GM19463 (cell line): ENCODE results near the gene CTCFL.
"Not testable (repeated sequence)": the region's sequence is repeated elsewhere in the genome, so short reads cannot be mapped to it uniquely, and the experiment has no call there.

Experiments used
- ATAC-seq: cut with Tn5 transposase; IDR thresholded peaks from one replicate; pipeline ENCODE4 v1.9.1; 2021; ENCODE audit warnings: mild to moderate bottlenecking, moderate library complexity; ENCODE audit not compliant: unreplicated experiment

CTCFL gene

DNA sequence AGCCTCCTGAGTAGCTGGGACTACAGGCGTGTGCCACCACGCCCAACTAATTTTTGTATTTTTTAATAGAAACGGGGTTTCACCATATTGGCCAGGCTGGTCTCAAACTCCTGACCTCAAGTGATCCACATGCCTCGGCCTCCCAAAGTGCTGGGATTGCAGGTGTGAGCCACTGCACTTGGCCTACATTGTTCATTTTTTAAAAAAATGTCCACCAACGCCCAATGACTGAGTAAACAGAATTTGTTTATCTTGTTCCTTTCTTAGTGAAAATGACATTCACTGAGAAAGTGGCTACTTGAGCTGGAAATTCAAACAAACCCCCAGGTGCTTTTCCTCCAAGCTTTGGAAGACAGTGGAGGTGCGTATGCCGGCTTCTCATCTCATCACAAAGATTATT is 13.2 kb downstream of the CTCFL start:
- not testable (repeated sequence) for ATAC-seq

DNA sequence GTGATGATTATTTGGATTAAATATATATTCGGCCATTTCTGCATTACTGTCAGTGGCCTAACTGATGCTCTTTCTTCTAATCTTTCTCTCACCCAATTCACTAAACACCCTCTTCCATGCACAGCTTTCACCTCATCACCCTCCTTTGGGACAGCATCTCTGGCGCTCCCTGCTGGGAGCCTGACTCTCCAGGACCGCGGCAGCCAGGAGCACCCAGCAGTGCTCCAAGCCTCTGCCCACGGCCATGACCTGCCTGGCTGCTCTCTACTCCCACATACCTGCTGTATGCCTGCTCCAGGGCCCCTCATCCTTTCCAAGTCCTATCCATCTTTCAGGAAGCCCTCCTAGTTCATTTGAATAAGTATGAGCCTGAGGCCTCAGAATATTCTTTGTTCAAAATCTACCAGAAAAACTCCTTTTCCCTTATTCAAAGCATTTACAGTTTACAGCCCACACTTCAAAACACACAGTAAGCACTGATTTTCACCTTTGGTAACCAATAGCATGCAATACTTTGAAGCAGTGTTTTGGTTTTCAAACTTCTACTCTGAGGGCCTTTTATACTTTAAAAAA is 15.2 kb downstream of the CTCFL start:
- no peak for ATAC-seq

- no peak for ATAC-seq
Observed at GRCh38 chr20:57508831-57509230, 16.1 kb downstream of the CTCFL start.

DNA sequence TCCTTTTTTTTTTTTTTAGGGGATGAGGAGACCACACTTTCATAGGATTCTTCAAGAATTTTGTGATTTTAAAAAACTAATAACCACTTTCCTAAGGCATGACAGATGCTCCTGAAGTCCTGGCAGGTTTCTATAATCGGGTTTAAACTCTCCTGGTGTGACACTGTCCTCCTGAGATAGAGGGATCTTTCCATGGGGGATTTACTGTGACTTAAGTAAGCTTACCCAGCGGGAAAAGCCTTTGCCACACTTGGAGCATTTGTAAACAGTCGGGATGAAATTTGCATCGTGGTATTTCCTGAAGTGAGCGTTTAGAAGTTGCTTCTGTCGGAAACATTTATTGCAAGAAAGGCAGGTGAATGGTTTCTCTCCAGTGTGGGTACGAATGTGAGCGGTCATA is 16.6 kb downstream of the CTCFL start:
- no peak for ATAC-seq

- no peak for ATAC-seq
Observed at GRCh38 chr20:57507477-57507876, 17.5 kb downstream of the CTCFL start.

DNA sequence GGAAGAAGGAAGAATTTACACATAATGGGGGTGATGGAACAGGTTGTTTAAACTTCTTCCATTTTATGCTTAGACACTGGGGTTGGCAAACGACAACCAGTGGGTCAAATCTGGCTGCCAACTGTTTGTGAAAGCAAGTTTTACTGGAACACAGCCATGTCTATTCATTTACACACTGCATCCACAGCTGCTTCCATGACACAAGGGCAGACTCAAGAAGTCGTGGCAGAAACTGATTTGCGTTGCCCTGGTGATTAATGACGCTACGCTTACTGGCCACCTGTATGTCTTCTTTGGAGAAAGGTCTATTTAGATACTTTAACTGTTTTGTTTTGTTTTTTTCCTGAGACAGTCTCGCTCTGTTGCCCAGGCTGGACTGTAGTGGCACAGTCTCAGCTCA is 19.0 kb downstream of the CTCFL start:
- no peak for ATAC-seq

- no peak for ATAC-seq
Observed at GRCh38 chr20:57504411-57504810, 20.5 kb downstream of the CTCFL start.

DNA sequence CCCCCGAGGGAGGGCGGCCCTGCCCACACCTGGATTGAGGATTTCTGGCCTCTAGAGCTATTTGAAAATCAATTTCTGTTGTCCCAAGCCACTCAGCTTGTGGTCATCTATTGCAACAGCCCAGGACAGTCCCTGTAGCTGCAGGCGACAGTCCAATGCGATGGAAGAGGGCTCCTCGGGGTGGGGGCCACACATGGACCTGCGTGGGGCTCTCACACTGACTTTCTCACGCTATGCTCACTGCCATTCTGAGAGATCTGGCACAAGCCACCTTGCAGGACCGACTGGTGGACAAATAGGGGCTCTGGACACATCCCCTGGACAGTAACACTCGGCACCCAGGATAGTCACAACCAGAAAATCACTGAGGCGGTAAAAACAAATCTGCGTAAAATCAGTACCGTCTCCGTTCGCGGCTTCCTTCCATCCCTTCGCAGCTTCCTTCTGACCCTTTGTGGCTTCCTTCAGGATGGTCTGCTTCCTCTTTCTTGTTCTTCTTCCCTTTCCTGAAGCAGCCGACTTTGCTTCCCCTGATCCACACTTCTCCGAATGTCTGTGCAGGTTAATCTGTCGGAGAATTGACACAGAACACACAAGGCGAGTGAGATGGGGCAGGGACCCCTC is 21.8 kb downstream of the CTCFL start:
- no peak for ATAC-seq

DNA sequence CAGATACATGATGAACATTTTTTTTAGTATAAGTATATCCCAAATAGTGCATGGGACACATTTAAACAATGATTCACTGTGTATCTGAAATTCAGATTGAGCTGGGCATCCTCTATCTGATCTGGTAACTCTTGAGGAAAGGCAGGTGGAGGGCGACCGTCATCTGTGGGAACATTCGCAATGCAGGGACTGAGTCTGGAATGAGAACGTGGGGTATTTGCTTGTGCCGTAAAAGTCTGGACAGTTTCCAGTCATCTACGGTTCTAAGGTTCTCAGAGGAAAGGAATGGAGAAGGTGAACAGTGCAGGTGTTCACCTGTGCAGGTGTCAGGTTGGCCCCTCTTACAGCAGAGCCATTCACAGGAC is 22.6 kb downstream of the CTCFL start:
- ATAC-seq: no peak

GRCh38 chr20:57501461-57502335 is 23.2 kb downstream of the CTCFL start:
- no peak for ATAC-seq

- ATAC-seq: no peak
Observed at GRCh38 chr20:57500962-57501361, 24.0 kb downstream of the CTCFL start.

DNA sequence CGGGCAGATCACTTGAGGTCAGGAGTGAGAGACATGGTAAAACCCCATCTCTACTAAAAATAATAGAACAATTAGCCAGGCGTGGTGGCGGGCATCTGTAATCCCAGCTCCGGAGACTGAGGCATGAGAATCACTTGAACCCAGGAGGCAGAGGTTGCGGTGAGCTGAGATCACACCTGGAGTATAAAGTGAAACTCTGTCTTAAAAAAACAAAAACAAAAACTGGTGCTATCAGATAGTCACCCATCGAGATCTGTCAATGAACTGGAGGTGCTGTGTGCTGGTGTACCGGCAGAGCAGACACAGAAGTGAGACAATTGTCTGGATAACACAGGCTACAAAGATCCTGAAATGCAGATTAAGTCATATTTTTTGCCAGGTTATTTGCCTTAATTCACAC is 24.7 kb downstream of the CTCFL start:
- no peak for ATAC-seq

DNA sequence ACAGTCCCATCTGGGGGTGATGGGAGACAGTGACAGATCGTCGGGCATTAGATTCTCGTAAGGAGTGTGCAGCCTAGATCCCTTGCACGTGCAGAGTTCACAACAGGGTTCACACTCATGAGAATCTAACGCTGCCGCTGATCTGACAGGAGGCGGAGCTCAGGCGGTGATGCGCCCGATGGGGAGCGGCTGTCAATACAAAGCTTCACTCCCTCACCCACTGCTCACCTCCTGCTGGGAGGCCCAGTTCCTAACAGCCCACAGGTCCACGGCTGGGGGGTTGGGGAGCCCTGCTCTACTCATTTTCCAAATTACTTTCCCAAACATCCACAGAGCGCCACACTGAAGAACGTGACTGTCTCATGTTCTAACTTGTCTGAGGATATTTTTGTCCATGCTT is 25.3 kb downstream of the CTCFL start:
- ATAC-seq: no peak

DNA sequence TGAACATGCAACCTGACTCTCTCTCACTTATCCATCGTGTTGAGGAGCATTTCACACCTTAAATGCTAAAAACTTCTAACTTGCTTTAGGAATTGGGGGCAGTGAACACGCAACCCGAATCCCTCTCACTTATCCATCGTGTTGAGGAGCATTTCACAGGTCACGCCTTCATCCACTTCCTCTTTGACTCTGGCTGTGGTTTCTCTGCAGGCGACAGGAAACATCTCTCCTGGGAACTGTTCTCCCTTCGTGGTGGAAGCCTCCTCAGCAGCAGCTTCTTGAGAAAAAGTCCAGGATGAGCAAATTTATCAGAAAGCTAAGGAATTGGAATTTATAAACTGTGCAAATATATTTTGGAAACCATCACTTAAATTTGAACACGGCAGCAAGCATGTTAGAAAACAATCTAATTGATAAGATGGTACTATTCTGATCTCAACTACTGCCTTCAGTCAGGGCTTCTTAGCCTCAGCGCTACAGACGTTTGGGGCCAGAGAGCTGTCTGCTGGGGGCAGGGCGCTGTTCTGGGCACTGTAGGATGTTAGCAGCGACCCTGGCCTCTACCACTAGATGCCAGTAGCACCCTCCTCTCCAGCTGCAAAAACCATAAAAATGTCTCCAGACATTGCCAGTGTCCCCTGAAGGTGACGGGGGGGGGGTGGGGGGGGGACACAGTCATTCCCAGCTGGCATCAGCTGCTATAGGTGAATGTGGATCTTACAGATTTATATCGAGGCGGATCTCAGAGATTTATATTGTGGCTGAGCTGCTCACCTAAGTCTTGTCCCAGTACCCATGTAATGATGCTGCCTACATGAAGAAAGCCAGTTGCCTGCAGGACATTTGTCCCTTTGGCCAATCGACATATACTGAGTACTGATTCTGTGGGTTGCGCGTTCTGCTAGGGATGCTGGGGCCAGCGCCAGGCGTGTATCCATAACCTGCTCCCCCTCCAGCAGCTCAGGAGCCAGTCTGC is 26.2 kb downstream of the CTCFL start:
- ATAC-seq: no peak

- ATAC-seq: no peak
Observed at GRCh38 chr20:57496592-57496991, 28.3 kb downstream of the CTCFL start.

DNA sequence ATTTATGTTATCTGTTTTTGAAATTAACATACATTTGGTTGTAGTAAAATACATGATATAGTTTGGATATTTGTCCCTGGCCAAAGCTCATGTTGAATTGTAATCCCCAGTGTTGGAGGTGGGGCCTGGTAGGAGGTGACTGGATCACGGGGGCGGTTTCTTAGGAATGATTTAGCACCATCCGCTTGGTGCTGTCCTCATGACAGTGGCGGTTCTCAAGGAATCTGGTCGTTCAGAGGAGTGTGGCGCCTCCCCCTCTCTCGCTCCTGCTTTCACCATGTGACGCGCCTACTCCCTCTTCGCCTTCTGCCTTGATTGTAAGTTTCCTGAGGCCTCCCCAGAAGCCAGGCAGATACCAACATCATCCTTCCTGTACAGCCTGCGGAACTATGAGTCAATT is 29.0 kb downstream of the CTCFL start:
- ATAC-seq: no peak

DNA sequence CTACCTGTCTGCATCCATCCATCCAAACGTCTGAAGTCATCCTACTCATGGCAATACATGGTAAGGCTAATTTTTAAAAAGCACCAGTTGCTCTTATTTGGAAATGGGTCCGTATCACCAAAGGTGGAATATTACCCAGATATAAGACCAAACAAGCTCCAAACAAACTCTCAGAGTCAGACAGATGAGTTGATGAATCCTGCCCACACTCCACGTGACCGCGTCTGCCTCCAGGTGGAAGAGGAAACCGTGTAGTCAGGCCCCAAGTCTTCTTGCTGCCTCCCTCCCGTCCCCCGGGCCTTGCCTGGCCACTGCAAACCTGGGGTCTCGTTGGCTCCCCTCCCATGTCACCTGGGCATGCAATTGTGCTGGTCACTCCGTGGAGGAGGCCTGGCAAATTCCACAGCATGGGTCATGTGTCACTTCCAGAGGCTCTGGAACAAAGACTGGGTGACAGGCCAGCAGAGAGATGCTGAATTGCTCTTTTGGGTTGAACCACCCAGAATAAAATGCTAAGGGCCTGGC is 31.8 kb downstream of the CTCFL start:
- no peak for ATAC-seq

DNA sequence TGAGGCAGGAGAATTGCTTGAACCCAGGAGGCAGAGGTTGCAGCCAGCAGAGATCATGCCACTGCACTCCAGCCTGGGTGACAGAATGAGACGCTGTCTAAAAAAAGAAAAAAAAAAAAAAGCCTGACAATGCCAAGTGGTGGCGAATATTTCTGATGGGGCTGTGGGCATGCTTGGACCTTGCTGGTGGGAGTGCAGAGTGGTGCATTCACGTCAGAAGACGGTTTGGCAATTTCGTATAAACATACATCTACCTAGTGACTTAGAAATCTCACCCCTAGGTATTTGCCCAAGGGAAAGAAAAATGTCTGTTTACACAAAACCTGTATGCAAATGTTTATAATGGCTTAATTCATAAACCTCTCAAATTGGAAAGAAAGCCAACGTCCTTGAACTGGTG is 33.6 kb downstream of the CTCFL start:
- no peak for ATAC-seq

DNA sequence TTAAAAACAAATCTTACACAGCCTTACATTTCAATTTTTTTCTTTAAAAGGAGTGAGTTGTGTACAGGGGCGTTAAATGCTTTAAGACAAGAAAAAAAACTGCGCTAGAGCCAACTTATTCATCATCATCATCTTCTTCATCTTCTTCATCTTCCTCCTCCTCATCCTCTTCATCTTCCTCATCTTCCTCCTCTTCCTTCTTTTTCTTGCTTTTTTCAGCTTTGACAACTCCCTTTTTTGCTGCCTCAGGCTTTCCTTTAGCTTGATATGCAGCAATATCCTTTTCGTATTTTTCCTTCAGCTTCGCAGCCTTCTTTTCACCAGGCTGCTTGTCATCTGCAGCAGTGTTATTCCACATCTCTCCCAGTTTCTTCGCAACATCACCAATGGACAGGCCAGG is 36.7 kb downstream of the CTCFL start:
- ATAC-seq: not testable (repeated sequence)

DNA sequence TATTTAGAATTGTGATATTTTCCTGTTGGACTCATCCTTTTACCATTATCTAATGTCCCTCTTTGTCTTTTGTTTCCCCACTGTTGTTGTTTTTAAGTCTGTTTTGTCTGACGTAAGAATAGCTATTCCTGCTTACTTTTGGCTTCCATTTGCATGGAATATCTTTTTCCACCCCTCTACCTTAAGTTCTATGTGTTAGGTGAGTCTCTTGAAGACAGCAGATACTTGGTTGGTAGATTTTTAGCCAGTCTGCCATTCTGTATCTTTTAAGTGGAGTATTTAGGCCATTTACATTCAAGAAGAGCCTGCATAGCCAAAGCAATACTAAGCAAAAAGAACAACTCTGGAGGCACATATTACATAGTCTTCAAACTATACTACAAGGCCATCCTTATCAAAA is 39.2 kb downstream of the CTCFL start:
- no peak for ATAC-seq

- no peak for ATAC-seq
Observed at GRCh38 chr20:57484772-57485171, 40.2 kb downstream of the CTCFL start.
